SK-N-SH (cell line): ENCODE results near the gene CHST12. TPM values are rescaled to one million over a fixed set of nuclear protein-coding genes. Genes with fewer than 3 reads are reported as not detected.

Experiments
- CTCF ChIA-PET: fragments of 300-600, 350-600 bp; formaldehyde crosslinking; extraction: SDS; loops from one replicate; lab custom pipeline; 2021; lab: Yijun Ruan, JAX
- POLR2A ChIA-PET: fragments of 350-600 bp; sonication (Branson Sonifier 250); formaldehyde crosslinking; extraction: SDS; loops from one replicate; lab custom pipeline; 2020; ENCODE audit warnings: antibody characterized with exemption, inconsistent platforms; lab: Yijun Ruan, JAX
- DNase-seq: peaks from one replicate; pipeline ENCODE4 v3.0.0; 2012
- H2AFZ ChIP-seq: fragments of 200-600 bp; sonication (generic); 2 replicates; pipeline ENCODE4 v1.8.1; 2016; ENCODE audit warnings: antibody characterized with exemption, mild to moderate bottlenecking, low read depth
- H3F3A ChIP-seq: fragments of 200-600 bp; sonication (generic); replicated peaks from 2 replicates; pipeline ENCODE3; 2016; ENCODE audit warnings: antibody characterized with exemption, mild to moderate bottlenecking; ENCODE audit not compliant: insufficient read depth
- H3K27ac ChIP-seq, 2 experiments: fragments of 200-500 bp in 1 of 2; fragments of 200-600 bp in 1 of 2; sonication (Bioruptor generic) in 1 of 2; sonication (generic), shearing (Covaris generic) in 1 of 2; 2 replicates each; pipeline versions ENCODE4 v1.5.1 to v1.6.1; 2014 to 2016; ENCODE audit warnings: low read depth in 2 of 2, inconsistent platforms in 1 of 2, low read length in 1 of 2, mild to moderate bottlenecking in 1 of 2, mixed read lengths in 1 of 2
- H3K27me3 ChIP-seq: fragments of 200-600 bp; sonication (generic), shearing (Covaris generic); 2 replicates; pipeline ENCODE4 v1.6.1; 2016; ENCODE audit warnings: mixed run types; ENCODE audit not compliant: insufficient read depth
- H3K36me3 ChIP-seq, 2 experiments: fragments of 200-500 bp in 1 of 2; fragments of 200-600 bp in 1 of 2; sonication (Bioruptor generic) in 1 of 2; sonication (generic) in 1 of 2; replicated peaks in 1 of 2; 2 replicates each; pipeline versions ENCODE3 to v1.5.1; 2014 to 2016; ENCODE audit warnings: low read length in 1 of 2, mild to moderate bottlenecking in 1 of 2; ENCODE audit not compliant: insufficient read depth in 2 of 2, control insufficient read depth in 1 of 2
- H3K4me1 ChIP-seq, 2 experiments: fragments of 200-500 bp in 1 of 2; fragments of 200-600 bp in 1 of 2; sonication (Bioruptor generic) in 1 of 2; sonication (generic), shearing (Covaris generic) in 1 of 2; 2 replicates each; pipeline versions ENCODE4 v1.5.1 to v1.6.1; 2014 to 2016; ENCODE audit warnings: low read depth in 1 of 2, low read length in 1 of 2, mixed run types in 1 of 2; ENCODE audit not compliant: insufficient read depth in 2 of 2, control insufficient read depth in 1 of 2
- H3K4me2 ChIP-seq: fragments of 200-600 bp; sonication (generic), shearing (Covaris generic); 2 replicates; pipeline ENCODE4 v1.6.1; 2017; ENCODE audit warnings: mixed run types
- H3K4me3 ChIP-seq, 2 experiments: fragments of 200-500 bp in 1 of 2; fragments of 200-600 bp in 1 of 2; sonication (Bioruptor generic) in 1 of 2; sonication (generic), shearing (Covaris generic) in 1 of 2; 2 replicates each; pipeline versions ENCODE4 v1.5.1 to v1.8.1; 2014 to 2016; ENCODE audit warnings: low read depth in 2 of 2, inconsistent platforms in 1 of 2, low read length in 1 of 2, mild to moderate bottlenecking in 1 of 2, mixed read lengths in 1 of 2, moderate library complexity in 1 of 2
- H3K79me2 ChIP-seq: fragments of 200-600 bp; sonication (generic); 2 replicates; pipeline ENCODE4 v1.8.1; 2017; ENCODE audit warnings: mild to moderate bottlenecking; ENCODE audit not compliant: insufficient read depth
- H3K9ac ChIP-seq: fragments of 200-600 bp; sonication (generic); 2 replicates; pipeline ENCODE4 v1.6.1; 2017; ENCODE audit warnings: mixed run types
- H3K9me2 ChIP-seq: fragments of 200-600 bp; sonication (generic); 2 replicates; pipeline ENCODE4 v1.6.1; 2017; ENCODE audit warnings: mixed run types
- H3K9me3 ChIP-seq: fragments of 200-600 bp; sonication (generic); 2 replicates; pipeline ENCODE4 v1.6.1; 2017; ENCODE audit warnings: mixed run types, mild to moderate bottlenecking, moderate library complexity
- H4K20me1 ChIP-seq: fragments of 200-600 bp; sonication (generic); 2 replicates; pipeline ENCODE4 v1.6.1; 2017; ENCODE audit warnings: mild to moderate bottlenecking, mixed run types; ENCODE audit not compliant: insufficient read depth
- CHD2 ChIP-seq: fragments of 150-350 bp; IDR thresholded peaks from 2 replicates; pipeline ENCODE4 v1.6.1; 2018; ENCODE audit warnings: low read length; ENCODE audit not compliant: partially characterized antibody
- CTCF ChIP-seq: fragments of 200-600 bp; sonication (generic); IDR thresholded peaks from 2 replicates; pipeline ENCODE4 v1.6.1; 2017; ENCODE audit warnings: antibody characterized with exemption, mild to moderate bottlenecking, moderate library complexity
- EZH2phosphoT487 ChIP-seq: fragments of 200-600 bp; sonication (generic); IDR thresholded peaks from 2 replicates; pipeline ENCODE4 v1.6.1; 2017; ENCODE audit warnings: low read depth, mixed run types, mild to moderate bottlenecking, antibody characterized with exemption, moderate library complexity, borderline replicate concordance
- FOSL2 ChIP-seq: IDR thresholded peaks from 2 replicates; pipeline ENCODE4 v1.4.0; 2012; ENCODE audit warnings: low read depth, mild to moderate bottlenecking, moderate library complexity, borderline replicate concordance
- FOXJ3 ChIP-seq: sonication (generic); formaldehyde crosslinking; IDR thresholded peaks from 2 replicates; pipeline ENCODE4 v1.5.1; 2020; ENCODE audit warnings: mild to moderate bottlenecking, missing genetic modification reagents
- GABPA ChIP-seq: IDR thresholded peaks from 2 replicates; pipeline ENCODE4 v1.4.0; 2012; ENCODE audit warnings: low read depth, mild to moderate bottlenecking
- GATA2 ChIP-seq: sonication (generic); formaldehyde crosslinking; IDR thresholded peaks from 2 replicates; pipeline ENCODE4 v1.5.0; 2020; ENCODE audit warnings: mild to moderate bottlenecking, missing genetic modification reagents
- IRF3 ChIP-seq: fragments of 150-350 bp; IDR thresholded peaks from 2 replicates; pipeline ENCODE4 v1.6.1; 2016; ENCODE audit warnings: mild to moderate bottlenecking, low read depth, low read length
- MAX ChIP-seq: IDR thresholded peaks from 2 replicates; pipeline ENCODE4 v1.4.0; 2012; ENCODE audit warnings: low read depth
- NFIC ChIP-seq: IDR thresholded peaks from 2 replicates; pipeline ENCODE4 v1.4.0; 2012; ENCODE audit warnings: borderline replicate concordance
- RAD21 ChIP-seq: IDR thresholded peaks from 2 replicates; pipeline ENCODE4 v1.6.1; 2012; ENCODE audit warnings: mild to moderate bottlenecking, low read length
- REST ChIP-seq: IDR thresholded peaks from 2 replicates; pipeline ENCODE4 v1.6.1; 2012; ENCODE audit warnings: mild to moderate bottlenecking, low read depth, low read length, moderate library complexity
- TEAD4 ChIP-seq: IDR thresholded peaks from 2 replicates; pipeline ENCODE4 v1.4.0; 2012; ENCODE audit warnings: mild to moderate bottlenecking, borderline replicate concordance; ENCODE audit not compliant: insufficient read depth
- WGBS: methylation state at CpG from one replicate; pipeline ENCODE4 v1.1.6; 2017; ENCODE audit warnings: low lambda C conversion rate; 5-methylcytosine and 5-hydroxymethylcytosine counted together
- polyA plus RNA-seq, 3 experiments: library from polyadenylated mRNA; depleted of rRNA; stranded (reverse); fragments of >200 nt; gene quantifications; 2 replicates each; pipeline ENCODE4 v1.2.3, GENCODE V29; 2012

CHST12 gene
- polyA plus RNA-seq, 1 of the 3 experiments (the other 2 are of a cell fraction) = 32.7 TPM

DNA sequence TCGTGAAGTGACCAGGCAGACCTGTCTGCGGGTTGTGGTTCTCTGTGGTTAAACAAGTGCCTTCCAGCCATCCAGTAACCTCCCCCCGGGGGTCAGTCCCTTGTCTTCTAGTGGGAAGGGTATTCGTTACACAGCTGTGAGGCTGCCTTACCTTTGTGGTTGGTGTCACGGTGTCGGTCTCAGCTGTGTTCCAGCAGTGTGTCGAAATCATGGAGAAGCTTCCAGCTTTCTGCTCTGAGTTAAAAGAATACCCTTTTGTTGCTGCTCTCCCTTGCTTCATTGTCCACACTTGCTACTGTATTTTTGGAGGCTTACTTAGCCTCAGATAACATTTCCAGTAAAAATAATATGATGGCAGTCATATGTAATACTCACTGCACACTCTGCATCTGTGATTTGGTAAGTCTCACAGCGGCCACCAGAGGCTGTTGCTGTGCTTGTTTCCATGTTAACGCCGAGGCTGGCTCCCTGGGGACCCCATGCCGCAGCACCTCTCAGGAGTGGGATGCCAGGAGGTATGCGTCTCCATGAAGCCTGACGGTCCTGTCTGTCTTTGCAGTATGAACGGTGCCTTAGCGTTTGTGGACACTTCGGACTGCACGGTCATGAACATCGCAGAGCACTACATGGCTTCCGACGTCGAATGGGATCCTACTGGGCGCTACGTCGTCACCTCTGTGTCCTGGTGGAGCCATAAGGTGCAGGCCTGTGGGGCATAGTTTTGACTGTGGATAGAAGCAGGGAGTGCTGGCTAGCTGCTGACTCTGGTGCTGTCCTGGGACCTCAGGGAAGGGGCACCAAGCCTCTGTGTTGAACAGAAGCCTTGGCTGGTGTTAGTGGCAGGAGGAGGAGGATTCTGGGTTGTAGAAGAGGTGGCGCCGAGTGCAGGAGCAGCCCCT, 28.3 kb upstream of the CHST12 start:
- no peak overlapping the region for H3K27ac ChIP-seq
- no peaks in the 10 kb centered on the region for H3K9me3 ChIP-seq
- H3K79me2 ChIP-seq = peaks cover 62% of the 10 kb centered on the region
- no peak overlapping the region for H3K9ac ChIP-seq
- peaks cover 7% of the 10 kb centered on the region for H3F3A ChIP-seq
- no peaks in the 10 kb centered on the region for H3K9me2 ChIP-seq
- peaks cover 36% of the 10 kb centered on the region for H4K20me1 ChIP-seq
- no peak for DNase-seq
- H3K4me1 ChIP-seq = no peaks in the 10 kb centered on the region
- no peak overlapping the region for H3K4me3 ChIP-seq
- 96% methylated on average over 20 of the region's 26 CpGs for WGBS
- TF ChIP-seq CTCF (no peak), GABPA (no peak), TEAD4 (no peak), RAD21 (no peak), CHD2 (no peak), NFIC (no peak)
- H3K27me3 ChIP-seq = no peaks in the 10 kb centered on the region
- H3K4me2 ChIP-seq = no peak overlapping the region
- ChIA-PET POLR2A (no interaction called here), CTCF (interaction anchor here (2.4 kb wide), 1 partner anchor 94 kb away, joined by 8 read pairs; no protein-coding TSS in a partner anchor)
- H2AFZ ChIP-seq = no peak overlapping the region
- H3K36me3 ChIP-seq = peaks cover 61 to 84% of the 10 kb centered on the region in 2 experiments

DNA sequence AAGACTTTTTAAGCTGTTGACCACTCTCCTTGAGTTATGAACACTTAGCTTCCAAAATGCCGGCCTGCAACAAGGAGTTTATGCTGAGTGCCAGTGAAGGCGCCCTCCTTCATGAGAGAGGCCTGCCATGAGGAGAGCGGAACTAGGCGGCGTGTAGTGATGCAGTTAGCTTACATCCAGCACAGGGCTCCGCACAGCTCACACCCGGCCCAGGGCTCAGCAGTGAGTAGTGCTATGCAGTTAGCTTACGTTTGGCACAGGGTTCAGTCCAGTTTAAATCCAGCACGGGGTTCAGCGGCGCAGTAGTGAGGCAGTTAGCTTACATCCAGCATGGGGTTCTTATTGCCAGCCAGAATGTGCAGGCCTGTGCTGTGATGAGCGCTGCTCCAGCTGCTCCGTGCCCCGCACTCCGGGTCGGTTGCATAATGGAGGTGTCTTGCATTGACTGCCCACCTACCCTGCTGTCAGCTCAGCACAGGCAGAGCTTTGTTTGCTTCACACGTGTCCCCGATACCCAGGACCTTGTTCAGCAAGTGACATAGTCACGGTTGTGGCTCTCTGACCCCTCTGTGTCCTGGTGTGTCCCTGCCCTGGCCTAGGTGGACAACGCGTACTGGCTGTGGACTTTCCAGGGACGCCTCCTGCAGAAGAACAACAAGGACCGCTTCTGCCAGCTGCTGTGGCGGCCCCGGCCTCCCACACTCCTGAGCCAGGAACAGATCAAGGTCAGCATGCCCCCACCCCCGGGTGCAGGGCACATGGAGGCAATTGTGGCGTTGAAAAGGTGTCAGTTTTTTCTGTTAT, 26.9 kb upstream of the CHST12 start:
- Histone ChIP-seq H3K4me3 (no peak overlapping the region), H3K9me2 (no peaks in the 10 kb centered on the region), H4K20me1 (peaks cover 47% of the 10 kb centered on the region), H3K9me3 (no peaks in the 10 kb centered on the region), H3F3A (peaks cover 13% of the 10 kb centered on the region), H3K36me3 (peaks cover 53 to 86% of the 10 kb centered on the region in 2 experiments), H3K4me1 (no peaks in the 10 kb centered on the region), H3K79me2 (peaks cover 62% of the 10 kb centered on the region), H3K27ac (no peak overlapping the region), H2AFZ (no peak overlapping the region), H3K27me3 (no peaks in the 10 kb centered on the region), H3K4me2 (no peak overlapping the region), H3K9ac (no peak overlapping the region)
- DNase-seq = no peak
- WGBS = 96% methylated on average over 12 of the region's 27 CpGs
- POLR2A ChIA-PET = interaction anchor here (0.6 kb wide), 1 partner anchor 862 kb away, joined by 3 read pairs; no protein-coding TSS in a partner anchor
- CTCF ChIA-PET = interaction anchor here (0.5 to 1.4 kb wide), 4 partner anchors 12 to 138 kb away, joined by 3 to 5 read pairs (median 3); no protein-coding TSS in a partner anchor
- no peak for TF ChIP-seq FOSL2
- TF ChIP-seq GATA2 = no peak
- TF ChIP-seq EZH2phosphoT487 = no peak
- no peak for TF ChIP-seq CTCF
- TF ChIP-seq MAX = no peak
- no peak for TF ChIP-seq IRF3
- no peak for TF ChIP-seq FOXJ3 (CRISPR knock-in tag)
- TF ChIP-seq TEAD4 = no peak
- no peak for TF ChIP-seq REST
